Mesenchymal stem cell (in vitro differentiated cells and primary cell): ENCODE data around the gene PSTPIP2.
"Not testable (repeated sequence)": the region's sequence is repeated elsewhere in the genome, so short reads cannot be mapped to it uniquely, and the experiment has no call there.

Experiments used
- DNase-seq: peaks from one replicate; pipeline ENCODE4 v3.0.0-alpha.2; 2013
- H2AFZ ChIP-seq: one replicate; pipeline ENCODE4 v1.6.1; 2013; ENCODE audit warnings: low read depth, mild to moderate bottlenecking, control low read depth, inconsistent platforms, low read length, moderate library complexity
- H2AK5ac ChIP-seq: 2 replicates; pipeline ENCODE4 v1.6.1; 2013; ENCODE audit warnings: low read length, moderate library complexity, mild to moderate bottlenecking, inconsistent platforms; ENCODE audit not compliant: severe bottlenecking
- H2BK120ac ChIP-seq: one replicate; pipeline ENCODE4 v1.6.1; 2013; ENCODE audit warnings: low read depth, mild to moderate bottlenecking, inconsistent platforms, low read length, moderate library complexity
- H2BK12ac ChIP-seq, 2 experiments: one replicate each; pipeline ENCODE4 v1.6.1; 2013; ENCODE audit warnings: inconsistent platforms in 2 of 2, low read length in 2 of 2, mild to moderate bottlenecking in 2 of 2, moderate library complexity in 2 of 2, control low read depth in 1 of 2
- H2BK15ac ChIP-seq: one replicate; pipeline ENCODE4 v1.6.1; 2013; ENCODE audit warnings: mild to moderate bottlenecking, low read depth, inconsistent platforms; ENCODE audit not compliant: poor library complexity, severe bottlenecking
- H2BK5ac ChIP-seq: 2 replicates; pipeline ENCODE4 v1.6.1; 2013; ENCODE audit warnings: low read depth, mild to moderate bottlenecking, low read length, control low read depth, inconsistent platforms; ENCODE audit not compliant: poor library complexity, severe bottlenecking
- H3K14ac ChIP-seq, 2 experiments: one replicate each; pipeline ENCODE4 v1.6.1; 2013; ENCODE audit warnings: inconsistent platforms in 2 of 2, low read length in 2 of 2, control low read depth in 1 of 2, mild to moderate bottlenecking in 1 of 2, moderate library complexity in 1 of 2
- H3K18ac ChIP-seq, 2 experiments: one replicate each; pipeline ENCODE4 v1.6.1; 2013; ENCODE audit warnings: inconsistent platforms in 2 of 2, low read length in 2 of 2, control low read depth in 1 of 2, low read depth in 1 of 2, mild to moderate bottlenecking in 1 of 2
- H3K23ac ChIP-seq, 2 experiments: one replicate each; pipeline ENCODE4 v1.6.1; 2013; ENCODE audit warnings: inconsistent platforms in 2 of 2, low read length in 2 of 2, mild to moderate bottlenecking in 2 of 2, moderate library complexity in 2 of 2, control low read depth in 1 of 2
- H3K27ac ChIP-seq: 2 replicates; pipeline ENCODE4 v1.5.1; 2013; ENCODE audit warnings: mild to moderate bottlenecking, moderate library complexity, low read length, control low read depth, inconsistent platforms; ENCODE audit not compliant: poor library complexity, severe bottlenecking
- H3K27me3 ChIP-seq, 2 experiments: 2 replicates each; pipeline versions ENCODE4 v1.6.1 to v1.7.0; 2013; ENCODE audit warnings: low read length in 2 of 2, mild to moderate bottlenecking in 2 of 2, moderate library complexity in 2 of 2, control low read depth in 1 of 2, inconsistent platforms in 1 of 2; ENCODE audit not compliant: control insufficient read depth in 1 of 2, insufficient read depth in 1 of 2
- H3K36me3 ChIP-seq, 2 experiments: 2 replicates each; pipeline versions ENCODE4 v1.6.1 to v1.7.0; 2013; ENCODE audit warnings: low read length in 2 of 2, control low read depth in 1 of 2, inconsistent platforms in 1 of 2, low read depth in 1 of 2, mild to moderate bottlenecking in 1 of 2; ENCODE audit not compliant: insufficient read depth in 2 of 2, control insufficient read depth in 1 of 2
- H3K4ac ChIP-seq, 2 experiments: one replicate each; pipeline ENCODE4 v1.6.1; 2013; ENCODE audit warnings: inconsistent platforms in 2 of 2, low read length in 2 of 2, mild to moderate bottlenecking in 2 of 2, moderate library complexity in 2 of 2, control low read depth in 1 of 2, low read depth in 1 of 2
- H3K4me1 ChIP-seq: 2 replicates; pipeline ENCODE4 v1.6.1; 2013; ENCODE audit warnings: low read depth, low read length, control low read depth; ENCODE audit not compliant: control insufficient read depth, insufficient read depth
- H3K4me2 ChIP-seq: 2 replicates; pipeline ENCODE4 v1.6.1; 2013; ENCODE audit warnings: low read length, mild to moderate bottlenecking, inconsistent platforms; ENCODE audit not compliant: poor library complexity, severe bottlenecking
- H3K4me3 ChIP-seq, 2 experiments: 2 replicates each; pipeline versions ENCODE4 v1.5.1 to v1.7.0; 2013; ENCODE audit warnings: low read length in 2 of 2, mild to moderate bottlenecking in 2 of 2, control low read depth in 1 of 2, low read depth in 1 of 2; ENCODE audit not compliant: insufficient read depth in 1 of 2
- H3K79me1 ChIP-seq: replicated peaks from 2 replicates; pipeline ENCODE4 v1.6.1; 2013; ENCODE audit warnings: mild to moderate bottlenecking, control low read depth, low read length, inconsistent platforms; ENCODE audit not compliant: poor library complexity, severe bottlenecking
- H3K9ac ChIP-seq: 2 replicates; pipeline ENCODE4 v1.7.0; 2013; ENCODE audit warnings: mild to moderate bottlenecking, low read length, moderate library complexity
- H3K9me3 ChIP-seq: 2 replicates; pipeline ENCODE4 v1.7.0; 2013; ENCODE audit warnings: mild to moderate bottlenecking, low read length; ENCODE audit not compliant: control insufficient read depth
- H4K8ac ChIP-seq: one replicate; pipeline ENCODE4 v1.6.1; 2013; ENCODE audit warnings: inconsistent platforms, mild to moderate bottlenecking, low read length, moderate library complexity
- H4K91ac ChIP-seq: one replicate; pipeline ENCODE4 v1.6.1; 2013; ENCODE audit warnings: mild to moderate bottlenecking, low read length, inconsistent platforms
- WGBS: methylation state at CpG from one replicate; pipeline ENCODE4 v1.1.7; 2013; ENCODE audit warnings: mixed read lengths; 5-methylcytosine and 5-hydroxymethylcytosine counted together

PSTPIP2 gene

GRCh38 chr18:45959484-45959883, 112.6 kb downstream of the PSTPIP2 start:
- not testable (repeated sequence) for H3K4me3 ChIP-seq, H3K27me3 ChIP-seq, H2BK15ac ChIP-seq, H2AFZ ChIP-seq, DNase-seq, H3K9me3 ChIP-seq, H2BK5ac ChIP-seq, H3K79me1 ChIP-seq, H4K8ac ChIP-seq, H2AK5ac ChIP-seq, H2BK120ac ChIP-seq, H3K4me2 ChIP-seq, H3K23ac ChIP-seq, H3K14ac ChIP-seq, H2BK12ac ChIP-seq, H3K18ac ChIP-seq, H4K91ac ChIP-seq, H3K9ac ChIP-seq, H3K4ac ChIP-seq
- H3K27ac ChIP-seq = peak overlapping the region; percentile 78
- peaks cover 31% of the 10 kb centered on the region for H3K4me1 ChIP-seq
- H3K36me3 ChIP-seq = peaks cover 12 to 34% of the 10 kb centered on the region in 2 experiments
- 100% methylated on average over 3 of the region's 7 CpGs for WGBS

GRCh38 chr18:45958730-45959129, 113.3 kb downstream of the PSTPIP2 start:
- H3K23ac ChIP-seq = no peak overlapping the region
- peaks cover 1% of the 10 kb centered on the region for H3K79me1 ChIP-seq
- peaks cover 14 to 35% of the 10 kb centered on the region in 2 experiments for H3K36me3 ChIP-seq
- no peak overlapping the region for H3K4ac ChIP-seq
- H2BK15ac ChIP-seq = no peak overlapping the region
- H2BK12ac ChIP-seq = no peak overlapping the region
- no peak overlapping the region for H2BK120ac ChIP-seq
- no peaks in the 10 kb centered on the region for H3K27me3 ChIP-seq
- peak overlapping the region; percentile 78 for H3K27ac ChIP-seq
- no peak overlapping the region for H4K8ac ChIP-seq
- peak overlapping the region; percentile 57 for H2BK5ac ChIP-seq
- no peak overlapping the region for H2AFZ ChIP-seq
- no peak overlapping the region for H3K14ac ChIP-seq
- H3K4me3 ChIP-seq = no peak overlapping the region
- H3K4me2 ChIP-seq = no peak overlapping the region
- no peak for DNase-seq
- no peak overlapping the region for H3K9ac ChIP-seq
- no peaks in the 10 kb centered on the region for H3K9me3 ChIP-seq
- peak overlapping the region; percentile 57 for H2AK5ac ChIP-seq
- no peak overlapping the region for H3K18ac ChIP-seq
- H3K4me1 ChIP-seq = peaks cover 34% of the 10 kb centered on the region
- H4K91ac ChIP-seq = no peak overlapping the region

GRCh38 chr18:45958027-45958426, 114.0 kb downstream of the PSTPIP2 start:
- Histone ChIP-seq H3K14ac (no peak overlapping the region), H4K91ac (no peak overlapping the region), H2BK15ac (no peak overlapping the region), H2BK12ac (no peak overlapping the region), H3K4me2 (no peak overlapping the region), H3K4me3 (no peak overlapping the region), H2BK5ac (peak overlapping the region; percentile 84), H3K27me3 (no peaks in the 10 kb centered on the region), H2AFZ (no peak overlapping the region), H3K4ac (no peak overlapping the region), H3K4me1 (peaks cover 32% of the 10 kb centered on the region), H2AK5ac (peak overlapping the region; percentile 84), H3K23ac (no peak overlapping the region), H3K36me3 (peaks cover 19 to 40% of the 10 kb centered on the region in 2 experiments), H3K27ac (peak overlapping the region; percentile 92), H2BK120ac (no peak overlapping the region), H3K9ac (peak overlapping the region; percentile 13), H3K79me1 (peaks cover 3% of the 10 kb centered on the region), H3K18ac (no peak overlapping the region), H4K8ac (no peak overlapping the region), H3K9me3 (no peaks in the 10 kb centered on the region)
- no peak for DNase-seq
- WGBS = 100% methylated on average over 1 of the region's 2 CpGs

GRCh38 chr18:45957100-45957499, 115.0 kb downstream of the PSTPIP2 start:
- Histone ChIP-seq H3K27ac (peak overlapping the region; percentile 92), H4K91ac (no peak overlapping the region)

More at GRCh38 chr18:45957100-45957499, 115.0 kb downstream of the PSTPIP2 start:
- no peak overlapping the region for H3K4me2 ChIP-seq
- no peak for DNase-seq
- H3K18ac ChIP-seq = no peak overlapping the region
- H3K27me3 ChIP-seq = no peaks in the 10 kb centered on the region
- H2AFZ ChIP-seq = no peak overlapping the region
- peaks cover 23 to 47% of the 10 kb centered on the region in 2 experiments for H3K36me3 ChIP-seq
- H3K14ac ChIP-seq = no peak overlapping the region
- H2BK12ac ChIP-seq = no peak overlapping the region
- H3K23ac ChIP-seq = no peak overlapping the region
- no peak overlapping the region for H2AK5ac ChIP-seq
- no peak overlapping the region for H2BK5ac ChIP-seq
- no peak overlapping the region for H2BK15ac ChIP-seq
- no peak overlapping the region for H2BK120ac ChIP-seq
- H3K9ac ChIP-seq = peak overlapping the region; percentile 13
- no peak overlapping the region for H4K8ac ChIP-seq
- H3K4me3 ChIP-seq = no peak overlapping the region
- peaks cover 3% of the 10 kb centered on the region for H3K79me1 ChIP-seq
- H3K4me1 ChIP-seq = peaks cover 32% of the 10 kb centered on the region
- H3K4ac ChIP-seq = no peak overlapping the region
- no peaks in the 10 kb centered on the region for H3K9me3 ChIP-seq
